ENCODE results near the gene NSMCE1.

The NSMCE1 gene

GRCh38 chr16:27242868-27243590 is 25.5 kb downstream of the NSMCE1 start:
- DNase-seq (ENCODE audit: low spot score) = peak; percentile 58

- no peak for DNase-seq (ENCODE audit: low spot score)
Observed at GRCh38 chr16:27242398-27242797, 26.2 kb downstream of the NSMCE1 start.

DNA sequence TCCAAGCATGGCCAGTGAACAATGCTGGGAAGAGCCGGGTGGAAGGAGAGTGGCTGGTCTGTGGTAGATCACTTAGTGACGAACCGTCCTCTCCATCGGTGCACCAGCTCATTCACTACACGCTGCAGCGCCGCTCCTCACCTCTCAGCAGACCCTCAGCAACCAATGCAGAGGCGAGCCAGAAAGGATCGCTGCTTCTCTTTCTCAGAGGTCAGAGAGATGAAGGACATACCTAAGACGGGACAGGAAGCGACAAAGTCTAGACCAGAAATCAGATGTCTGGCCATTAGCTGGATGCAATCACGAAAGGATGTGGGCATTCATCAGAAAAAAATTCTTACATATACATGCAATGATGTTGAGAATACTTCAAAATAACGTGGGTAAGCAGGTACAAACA is 26.9 kb downstream of the NSMCE1 start:
- no peak for DNase-seq (ENCODE audit: low spot score)

DNA sequence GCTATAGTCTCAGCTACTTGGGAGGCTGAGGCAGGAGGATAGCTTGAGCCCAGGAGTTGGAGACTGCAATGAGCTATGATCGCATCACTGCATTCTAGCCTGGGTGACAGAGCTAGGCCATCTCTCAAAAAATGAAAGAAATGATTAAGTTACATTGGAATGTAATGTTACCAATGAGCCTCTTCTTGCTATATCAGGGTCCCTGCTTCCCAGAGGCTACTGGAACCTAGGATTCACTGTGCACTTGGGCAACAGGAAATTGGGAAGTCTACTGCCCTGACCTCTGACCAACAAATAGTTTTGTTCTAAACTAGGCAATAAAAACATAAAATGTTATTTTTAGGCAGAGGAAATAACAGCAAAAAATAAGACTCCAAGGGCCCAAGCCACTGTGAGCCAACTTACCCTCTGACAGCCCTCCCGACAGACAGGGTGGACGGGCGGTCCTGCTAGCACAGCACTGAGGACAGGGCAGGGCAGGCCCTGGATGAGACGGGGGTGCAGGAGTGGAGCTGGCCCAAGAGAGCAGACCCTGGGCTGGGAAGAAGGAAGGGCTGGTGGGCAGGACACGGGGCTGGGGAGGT is 27.5 kb downstream of the NSMCE1 start:
- no peak for DNase-seq (ENCODE audit: low spot score)

GRCh38 chr16:27239906-27240655 is 28.5 kb downstream of the NSMCE1 start:
- no peak for DNase-seq (ENCODE audit: low spot score)

- no peak for DNase-seq (ENCODE audit: low spot score)
Observed at GRCh38 chr16:27239026-27239425, 29.5 kb downstream of the NSMCE1 start.

DNA sequence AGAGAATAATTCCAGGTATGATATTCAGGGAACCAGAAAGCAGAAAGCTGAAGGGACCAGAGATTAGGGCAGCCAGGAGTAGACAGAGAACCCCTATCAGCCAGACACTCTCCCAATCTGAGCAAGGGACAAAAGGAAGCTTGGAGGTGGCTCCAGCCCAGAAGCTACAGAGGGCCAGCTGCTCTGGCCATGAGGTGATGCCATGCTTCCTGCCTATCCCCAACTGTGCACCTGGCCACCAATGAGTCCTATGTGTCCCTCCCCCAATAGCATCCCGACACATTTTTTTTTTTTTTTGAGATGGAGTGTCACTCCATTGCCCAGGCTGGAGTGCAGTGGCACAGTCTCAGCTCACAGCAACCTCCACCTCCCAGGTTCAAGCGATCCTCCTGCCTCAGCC is 30.0 kb downstream of the NSMCE1 start:
- DNase-seq (ENCODE audit: low spot score) = no peak

- DNase-seq (ENCODE audit: low spot score) = peak; percentile 51
Observed at GRCh38 chr16:27238016-27238587, 30.5 kb downstream of the NSMCE1 start.

- DNase-seq (ENCODE audit: low spot score) = no peak
Observed at GRCh38 chr16:27237219-27238015, 31.2 kb downstream of the NSMCE1 start.

- DNase-seq (ENCODE audit: low spot score) = no peak
Observed at GRCh38 chr16:27236635-27237218, 31.8 kb downstream of the NSMCE1 start.

DNA sequence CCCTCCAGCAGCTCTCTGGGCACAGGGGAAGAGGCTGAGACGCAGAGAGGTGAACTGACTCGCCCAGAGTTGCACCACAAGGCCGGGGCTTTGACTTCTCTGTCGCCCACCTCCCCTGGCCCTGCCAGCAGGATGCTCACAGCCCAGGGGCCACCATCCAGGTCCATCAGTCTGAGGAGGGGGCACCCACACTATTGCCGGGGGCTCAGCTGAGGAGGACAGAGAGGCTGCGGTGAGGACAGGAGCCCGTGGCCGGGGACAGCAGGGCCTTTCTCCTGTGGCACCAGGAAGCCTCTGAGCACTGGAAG is 32.7 kb downstream of the NSMCE1 start:
- DNase-seq (ENCODE audit: low spot score) = no peak

GRCh38 chr16:27235055-27235937 is 33.3 kb downstream of the NSMCE1 start:
- DNase-seq (ENCODE audit: low spot score) = peak; percentile 80

- DNase-seq (ENCODE audit: low spot score) = no peak
Observed at GRCh38 chr16:27234603-27235002, 34.0 kb downstream of the NSMCE1 start.

DNA sequence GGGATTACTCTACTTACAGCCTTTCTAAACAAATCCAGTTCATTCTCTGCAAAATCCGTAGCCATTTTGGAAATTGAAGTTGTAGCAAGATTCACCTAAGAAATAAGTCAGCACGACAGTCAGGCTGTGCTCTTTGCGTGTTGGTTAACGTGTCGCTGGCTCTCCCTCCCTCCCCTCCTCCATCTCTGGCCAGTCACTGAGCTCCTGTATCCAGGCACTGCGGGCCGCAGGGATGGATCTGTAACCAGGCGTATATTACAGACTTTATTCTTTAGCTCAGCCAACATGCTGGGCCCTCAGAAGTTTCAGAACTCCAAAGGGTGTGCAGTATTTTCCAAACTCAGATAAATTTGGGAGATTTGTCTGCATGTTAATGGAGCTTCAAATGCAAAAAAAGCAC is 34.4 kb downstream of the NSMCE1 start:
- DNase-seq (ENCODE audit: low spot score) = no peak

- no peak for DNase-seq (ENCODE audit: low spot score)
Observed at GRCh38 chr16:27233731-27234130, 34.8 kb downstream of the NSMCE1 start.

DNA sequence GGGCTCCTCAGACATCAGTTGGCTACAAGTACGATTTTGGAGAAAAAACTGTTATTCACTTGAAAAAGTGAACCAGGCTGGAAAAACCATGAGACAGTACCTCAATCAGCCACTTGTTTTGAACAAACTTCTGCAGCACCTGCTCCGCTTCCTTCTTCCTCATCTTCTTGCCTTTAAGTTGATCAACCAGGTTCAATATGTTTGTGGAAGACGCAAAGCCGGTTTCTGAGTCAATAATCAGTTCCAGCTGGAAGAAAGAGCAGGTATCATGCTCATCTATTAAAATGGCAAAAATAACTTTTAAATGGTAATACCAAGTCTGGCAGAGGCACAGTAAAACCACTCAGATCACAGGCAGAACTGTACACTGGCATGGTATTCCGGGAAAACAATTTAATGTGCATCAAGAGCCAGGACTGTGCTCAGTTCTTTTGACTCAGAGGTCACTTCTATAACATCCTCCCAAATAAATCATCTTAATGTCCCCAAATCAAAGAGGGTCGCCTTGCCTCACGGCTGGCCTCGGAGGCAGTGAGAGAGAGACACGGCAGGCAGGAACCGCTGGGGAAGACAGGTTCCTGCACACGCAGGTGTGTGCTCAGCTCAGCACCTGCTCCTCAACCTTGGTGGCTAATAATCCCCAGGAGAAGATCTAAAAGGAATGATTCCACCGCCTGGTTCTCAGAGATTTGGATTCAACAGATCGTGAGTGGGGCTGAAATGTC is 35.5 kb downstream of the NSMCE1 start:
- no peak for DNase-seq (ENCODE audit: low spot score)

DNA sequence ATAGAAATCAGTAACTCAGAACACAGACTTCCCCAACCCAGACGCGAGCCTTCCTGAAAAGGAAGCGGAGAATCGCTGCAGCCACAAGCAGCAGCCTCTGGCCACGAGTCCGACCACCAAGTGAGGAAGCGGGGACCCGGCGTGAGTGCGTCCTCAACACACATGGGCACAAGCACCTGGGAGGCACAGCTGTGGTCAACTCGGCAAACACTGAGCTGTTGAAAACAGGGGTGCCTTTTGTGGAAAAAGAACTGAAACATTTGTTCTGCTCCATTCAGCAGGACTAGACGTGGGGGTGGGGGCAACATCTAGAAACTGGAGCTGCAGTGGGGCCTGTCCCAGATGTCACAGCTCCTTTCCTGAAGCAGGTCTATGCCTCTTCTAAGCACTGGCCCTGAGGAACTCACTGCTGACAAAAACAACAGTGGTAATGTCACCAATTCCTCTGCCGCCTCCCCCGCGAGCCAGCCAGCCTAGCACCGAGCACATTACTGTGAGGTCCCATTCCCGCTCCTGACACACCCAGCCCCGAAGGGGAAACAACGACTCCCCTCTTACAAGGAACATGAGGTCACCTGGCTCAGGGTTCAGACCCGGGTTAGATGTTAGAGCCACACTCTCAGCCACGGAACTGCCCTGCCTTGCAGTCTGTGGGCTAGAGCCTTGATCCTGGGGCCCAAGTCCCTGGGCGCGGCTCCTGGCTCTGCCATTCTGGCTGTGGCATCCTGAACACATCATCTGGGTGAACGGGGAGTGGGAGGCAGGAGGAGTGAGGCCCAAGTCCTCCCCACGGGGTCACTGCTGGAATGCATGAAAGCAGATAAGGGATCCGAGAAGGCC is 36.3 kb downstream of the NSMCE1 start:
- peak; percentile 75 for DNase-seq (ENCODE audit: low spot score)

GRCh38 chr16:27231692-27232060 is 36.9 kb downstream of the NSMCE1 start:
- no peak for DNase-seq (ENCODE audit: low spot score)

- no peak for DNase-seq (ENCODE audit: low spot score)
Observed at GRCh38 chr16:27230562-27231001, 38.0 kb downstream of the NSMCE1 start.
